HG03064 (cell line): ENCODE results near the gene TSPEAR.
"Not testable (repeated sequence)": the region's sequence is repeated elsewhere in the genome, so short reads cannot be mapped to it uniquely, and the experiment has no call there.

ENCODE experiments used
- ATAC-seq: cut with Tn5 transposase; IDR thresholded peaks from one replicate; pipeline ENCODE4 v1.9.1; 2021; ENCODE audit warnings: low read depth; ENCODE audit not compliant: unreplicated experiment

TSPEAR gene

DNA sequence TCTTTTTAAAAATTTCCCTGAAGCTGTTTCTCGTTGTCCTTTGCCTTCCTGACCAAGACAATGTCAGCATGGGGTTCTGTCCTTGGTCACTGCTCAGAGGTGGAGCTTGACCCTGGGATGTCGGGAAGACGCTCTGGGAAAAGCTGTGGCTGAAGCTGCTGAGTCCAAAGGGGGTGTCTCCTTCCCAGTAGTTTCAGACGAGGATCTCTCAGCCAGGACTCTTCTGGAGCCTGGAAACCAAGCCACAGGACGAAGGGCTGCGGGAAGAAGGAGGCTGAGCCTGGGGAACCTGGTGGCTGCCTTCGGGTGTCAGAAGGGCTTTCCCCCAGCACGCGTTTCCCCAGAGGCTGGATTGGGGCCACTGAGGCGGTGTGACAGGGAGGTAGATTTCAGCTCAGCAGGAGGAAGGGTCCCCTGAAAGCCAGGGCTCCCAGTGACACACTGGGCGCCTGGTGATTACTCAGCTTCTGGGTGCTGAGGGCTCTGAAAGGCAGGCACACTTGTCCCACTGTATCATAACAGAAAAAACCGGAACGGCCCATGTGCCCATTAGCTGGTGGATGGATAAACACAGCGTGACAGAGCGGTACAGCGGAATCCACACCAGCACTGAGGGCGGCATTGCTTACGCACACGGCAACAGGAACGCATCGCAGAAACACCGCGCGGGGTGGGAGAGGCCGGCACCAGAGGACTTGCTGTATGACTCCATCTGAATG is 24.4 kb downstream of the TSPEAR start:
- ATAC-seq: no peak

GRCh38 chr21:44686000-44686781 is 25.2 kb downstream of the TSPEAR start:
- no peak for ATAC-seq

- ATAC-seq: not testable (repeated sequence)
Observed at GRCh38 chr21:44685050-44685449, 26.3 kb downstream of the TSPEAR start.

GRCh38 chr21:44684483-44684882 is 26.9 kb downstream of the TSPEAR start:
- ATAC-seq: no peak

- no peak for ATAC-seq
Observed at GRCh38 chr21:44684077-44684476, 27.3 kb downstream of the TSPEAR start.

- no peak for ATAC-seq
Observed at GRCh38 chr21:44682580-44683151, 28.7 kb downstream of the TSPEAR start.

GRCh38 chr21:44681861-44682579 is 29.4 kb downstream of the TSPEAR start, which contains the start of gene KRTAP12-1:
Gene KRTAP12-1, minus strand, starts transcription at chr21:44682163. Its CDS starts 40 bp downstream, at chr21:44682123.
- no peak for ATAC-seq

DNA sequence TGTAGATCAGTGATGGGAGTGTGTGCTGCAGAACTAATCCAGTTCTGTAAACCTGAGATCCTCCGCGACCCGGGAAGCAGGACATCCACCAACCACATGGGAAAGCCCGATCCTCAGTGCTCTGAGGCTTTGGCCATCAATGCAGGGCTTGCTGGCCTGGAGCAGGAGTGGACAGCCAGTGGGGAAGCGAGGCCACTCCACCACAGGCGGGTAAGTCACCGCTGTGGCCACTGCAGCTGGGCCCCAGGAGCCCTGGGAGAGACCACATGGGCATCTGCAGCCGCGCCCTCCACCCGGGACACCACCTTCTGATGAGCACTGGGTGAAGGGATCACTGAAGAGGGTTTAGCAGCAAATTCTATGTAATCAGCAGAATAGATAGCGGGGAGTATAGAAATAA is 30.2 kb downstream of the TSPEAR start:
- ATAC-seq: no peak

GRCh38 chr21:44677881-44678280 is 33.5 kb downstream of the TSPEAR start:
- no peak for ATAC-seq

- no peak for ATAC-seq
Observed at GRCh38 chr21:44671911-44672310, 39.5 kb downstream of the TSPEAR start.

DNA sequence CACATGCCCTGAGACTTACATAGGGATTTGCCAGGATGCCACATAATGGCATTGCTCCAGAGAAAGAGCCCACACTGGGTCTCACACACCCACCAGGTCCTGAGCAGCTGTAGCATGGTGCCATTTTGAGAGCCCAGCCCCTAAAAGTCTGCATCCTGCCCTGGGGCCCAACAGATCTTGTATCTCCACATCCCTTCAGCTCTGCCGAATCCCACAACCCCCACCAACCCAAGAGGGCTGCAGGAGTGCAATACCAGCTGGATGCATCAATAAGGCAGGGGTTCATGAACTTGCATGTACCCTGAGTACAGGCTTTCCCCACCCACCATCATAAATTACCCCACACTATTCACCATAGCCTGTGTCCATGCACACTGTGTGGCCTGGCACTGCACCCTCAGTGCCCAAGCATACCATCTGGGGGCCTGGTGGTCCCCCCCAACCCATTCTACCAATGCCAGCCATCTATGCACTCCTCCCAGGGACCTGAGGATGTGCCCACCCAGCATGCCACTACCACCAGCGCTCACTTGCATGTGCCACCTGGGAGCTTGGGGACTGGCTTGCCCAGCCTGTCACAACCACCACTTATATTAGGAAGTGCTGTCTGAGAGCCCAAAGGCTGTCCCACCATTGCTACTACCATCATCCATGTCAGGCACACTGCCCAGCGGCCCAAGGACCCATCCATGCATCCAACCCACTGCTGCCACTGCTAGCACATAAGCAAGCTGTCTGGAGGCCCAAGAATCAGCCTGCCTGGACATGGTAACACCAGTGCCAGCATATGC is 40.5 kb downstream of the TSPEAR start:
- ATAC-seq: no peak

GRCh38 chr21:44667612-44668011 is 43.8 kb downstream of the TSPEAR start:
- ATAC-seq: no peak

GRCh38 chr21:44666401-44667320 is 44.7 kb downstream of the TSPEAR start, which contains the start of gene KRTAP12-2:
Gene KRTAP12-2, minus strand, starts transcription at chr21:44666927. Its CDS starts 41 bp downstream, at chr21:44666886.
- no peak for ATAC-seq

DNA sequence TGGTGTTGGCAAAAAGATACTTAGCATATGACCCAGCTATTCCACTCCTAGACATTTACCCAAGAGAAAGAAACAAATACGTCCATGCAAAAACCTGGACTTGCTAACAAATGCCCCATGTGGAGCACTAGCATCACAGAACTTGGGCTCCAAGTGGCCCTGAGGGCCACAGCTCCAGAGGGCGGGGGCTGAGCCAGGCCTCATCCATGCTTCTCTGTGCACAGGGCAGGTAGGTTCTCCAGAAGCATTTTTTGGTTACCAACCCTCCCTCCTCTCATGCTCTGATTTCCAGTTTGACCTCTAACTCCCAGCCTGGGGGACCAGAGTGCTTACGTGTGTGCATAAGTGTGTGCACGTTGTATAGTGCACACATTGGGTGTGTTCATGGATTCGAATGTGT is 46.7 kb downstream of the TSPEAR start:
- no peak for ATAC-seq

- ATAC-seq: not testable (repeated sequence)
Observed at GRCh38 chr21:44661567-44661966, 49.8 kb downstream of the TSPEAR start.

DNA sequence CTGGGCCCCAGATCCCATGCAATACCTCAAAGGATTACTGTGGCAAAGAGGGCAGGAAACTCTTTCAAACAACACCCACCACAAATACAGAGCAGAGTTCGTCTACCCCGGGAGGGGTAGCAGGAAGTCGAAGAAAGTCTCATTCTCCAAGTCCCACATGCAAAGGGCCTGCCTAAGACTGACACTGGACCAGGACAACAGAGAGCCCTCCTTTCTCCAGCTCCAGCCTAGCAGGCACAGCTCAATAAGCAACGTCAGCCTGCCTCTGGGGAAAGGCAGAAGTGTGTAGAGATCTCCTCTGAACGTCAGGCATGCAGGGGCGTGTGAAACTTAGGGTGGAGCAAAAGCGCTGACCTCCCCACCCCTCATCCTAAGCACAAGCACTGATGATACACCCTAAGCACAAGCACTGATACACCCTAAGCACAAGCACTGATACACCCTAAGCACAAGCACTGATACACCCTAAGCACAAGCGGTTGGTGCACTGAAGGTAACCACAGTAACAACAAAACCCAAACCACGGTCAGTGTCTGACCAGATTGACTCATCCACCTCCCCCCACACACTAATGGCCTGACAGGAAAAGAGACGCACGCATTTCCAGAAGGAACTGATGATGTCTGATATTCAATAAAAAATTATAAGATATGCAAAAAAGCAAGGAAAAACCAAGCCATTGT is 52.3 kb downstream of the TSPEAR start:
- ATAC-seq: no peak

DNA sequence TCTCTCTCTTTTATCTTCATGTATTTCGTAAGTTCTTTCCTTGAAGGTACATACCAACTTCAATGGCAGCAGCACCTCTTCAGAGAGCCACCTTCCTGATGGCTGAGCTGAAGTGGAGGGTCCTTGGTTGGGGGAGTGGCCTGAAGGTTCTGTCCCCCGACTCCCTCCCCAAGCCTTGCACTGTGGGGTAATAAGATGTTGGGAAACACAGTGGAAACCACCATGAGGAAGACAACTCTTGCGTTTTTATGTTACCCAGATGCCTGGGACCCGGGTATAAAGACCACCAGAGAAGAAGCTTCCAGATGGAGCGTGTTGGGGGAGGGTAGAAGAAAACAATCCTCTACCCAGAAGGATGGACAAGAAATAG is 52.8 kb downstream of the TSPEAR start:
- no peak for ATAC-seq
